ENCODE results near the gene GAB2. TPM values are rescaled to one million over a fixed set of nuclear protein-coding genes. Genes with fewer than 3 reads are reported as not detected.

GAB2 gene
- total RNA-seq, 2 experiments from 2014 or later = 10.7 to 11.9 TPM

DNA sequence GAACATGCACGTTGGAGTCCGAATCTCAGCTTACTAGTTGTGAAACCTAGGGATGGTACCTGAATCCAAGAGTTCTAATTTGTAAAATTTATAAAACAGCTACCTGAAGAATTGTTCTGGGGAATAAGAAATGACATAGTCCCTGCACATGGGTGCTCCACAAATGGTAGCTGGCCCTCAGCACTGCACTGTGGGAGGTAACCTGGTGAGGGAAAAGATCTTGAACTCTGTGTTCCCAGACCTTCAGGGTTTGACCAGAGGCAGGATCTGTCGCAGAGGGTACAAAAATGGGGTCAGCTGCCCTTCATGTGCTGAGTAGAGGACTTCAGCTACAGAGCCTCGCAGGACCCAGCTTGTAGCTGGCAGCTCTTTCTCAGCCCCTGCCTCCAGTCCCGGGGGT, 155.4 kb downstream of the GAB2 start:
- Mint-ChIP-seq H3K27ac (no peak overlapping the region), H3K36me3 (ENCODE audit: low read depth) (no peaks in the 10 kb centered on the region), H3K9me3 (no peaks in the 10 kb centered on the region), H3K27me3 (no peaks in the 10 kb centered on the region), H3K4me3 (no peak overlapping the region), H3K4me1 (ENCODE audit: low read depth) (no peaks in the 10 kb centered on the region)
- H3K4me3 ChIP-seq (ENCODE audit: low read length) = no peak overlapping the region
- ATAC-seq (ENCODE audit: poor library complexity) (no peak), DNase-seq (no peak)
- ChIA-PET CTCF (interaction anchor here (2.2 kb wide), 1 partner anchor 12 kb away, joined by 6 read pairs; no protein-coding TSS in a partner anchor), POLR2A (no interaction called here)
- TF ChIP-seq, protein P1, sequence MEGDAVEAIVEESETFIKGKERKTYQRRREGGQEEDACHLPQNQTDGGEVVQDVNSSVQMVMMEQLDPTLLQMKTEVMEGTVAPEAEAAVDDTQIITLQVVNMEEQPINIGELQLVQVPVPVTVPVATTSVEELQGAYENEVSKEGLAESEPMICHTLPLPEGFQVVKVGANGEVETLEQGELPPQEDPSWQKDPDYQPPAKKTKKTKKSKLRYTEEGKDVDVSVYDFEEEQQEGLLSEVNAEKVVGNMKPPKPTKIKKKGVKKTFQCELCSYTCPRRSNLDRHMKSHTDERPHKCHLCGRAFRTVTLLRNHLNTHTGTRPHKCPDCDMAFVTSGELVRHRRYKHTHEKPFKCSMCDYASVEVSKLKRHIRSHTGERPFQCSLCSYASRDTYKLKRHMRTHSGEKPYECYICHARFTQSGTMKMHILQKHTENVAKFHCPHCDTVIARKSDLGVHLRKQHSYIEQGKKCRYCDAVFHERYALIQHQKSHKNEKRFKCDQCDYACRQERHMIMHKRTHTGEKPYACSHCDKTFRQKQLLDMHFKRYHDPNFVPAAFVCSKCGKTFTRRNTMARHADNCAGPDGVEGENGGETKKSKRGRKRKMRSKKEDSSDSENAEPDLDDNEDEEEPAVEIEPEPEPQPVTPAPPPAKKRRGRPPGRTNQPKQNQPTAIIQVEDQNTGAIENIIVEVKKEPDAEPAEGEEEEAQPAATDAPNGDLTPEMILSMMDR (IDR thresholded peaks at IDR 0.05) = no peak
- no peaks in the 10 kb centered on the region for H3K9me3 ChIP-seq (ENCODE audit: control insufficient read depth in 1 of 2, insufficient read depth in 1 of 2, low read length in 2 of 2)
- no peaks in the 10 kb centered on the region for H3K4me1 ChIP-seq (ENCODE audit: insufficient read depth, low read length)
- no peak overlapping the region for H3K27ac ChIP-seq (ENCODE audit: low read depth in 1 of 2, low read length in 2 of 2)
- H3K27me3 ChIP-seq (ENCODE audit: control insufficient read depth in 1 of 2, insufficient read depth in 2 of 2, low read length in 2 of 2) = no peaks in the 10 kb centered on the region
- intact Hi-C loops (cut with DNase I, micrococcal nuclease) = loop anchor here in 1 of 2 experiments (5.0 kb wide), 1 partner anchor 85 kb away; no protein-coding TSS in a partner anchor
- H3K36me3 ChIP-seq (ENCODE audit: insufficient read depth, low read length) = no peaks in the 10 kb centered on the region

DNA sequence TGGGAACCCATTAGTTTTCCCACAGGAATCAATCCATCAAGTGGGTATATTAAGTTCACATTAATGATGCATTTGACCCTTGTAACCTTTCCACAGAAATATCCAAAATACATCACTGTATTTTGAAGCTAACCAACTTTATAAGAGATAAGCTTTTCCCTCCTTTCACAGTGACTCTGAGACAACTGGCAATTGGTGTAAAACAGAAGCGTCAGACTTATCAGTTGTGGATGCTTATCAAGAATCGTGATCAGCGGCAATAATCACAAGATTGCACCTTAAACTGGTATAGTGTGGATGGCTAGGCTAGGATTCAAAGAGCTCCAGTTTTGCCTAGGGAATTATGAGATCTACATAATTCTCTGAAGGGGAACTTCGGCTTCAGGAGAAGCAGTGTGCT, 155.8 kb downstream of the GAB2 start:
- Histone ChIP-seq H3K36me3 (ENCODE audit: insufficient read depth, low read length) (no peaks in the 10 kb centered on the region), H3K27ac (ENCODE audit: low read depth in 1 of 2, low read length in 2 of 2) (no peak overlapping the region), H3K4me1 (ENCODE audit: insufficient read depth, low read length) (no peaks in the 10 kb centered on the region), H3K4me3 (ENCODE audit: low read length) (no peak overlapping the region), H3K27me3 (ENCODE audit: control insufficient read depth in 1 of 2, insufficient read depth in 2 of 2, low read length in 2 of 2) (no peaks in the 10 kb centered on the region), H3K9me3 (ENCODE audit: control insufficient read depth in 1 of 2, insufficient read depth in 1 of 2, low read length in 2 of 2) (no peaks in the 10 kb centered on the region)
- no peaks in the 10 kb centered on the region for H3K27me3 Mint-ChIP-seq
- no peaks in the 10 kb centered on the region for H3K36me3 Mint-ChIP-seq (ENCODE audit: low read depth)
- intact Hi-C loops (cut with DNase I, micrococcal nuclease) = loop anchor here in 1 of 2 experiments (5.0 kb wide), 1 partner anchor 85 kb away; no protein-coding TSS in a partner anchor
- TF ChIP-seq, protein P1 (IDR thresholded peaks at IDR 0.05) = no peak
- ChIA-PET POLR2A (no interaction called here), CTCF (interaction anchor here (2.2 kb wide), 1 partner anchor 12 kb away, joined by 6 read pairs; no protein-coding TSS in a partner anchor)
- H3K27ac Mint-ChIP-seq = no peak overlapping the region
- H3K4me3 Mint-ChIP-seq = no peak overlapping the region
- no peaks in the 10 kb centered on the region for H3K9me3 Mint-ChIP-seq
- no peak for ATAC-seq (ENCODE audit: poor library complexity)
- no peak for DNase-seq
- H3K4me1 Mint-ChIP-seq (ENCODE audit: low read depth) = no peaks in the 10 kb centered on the region

DNA sequence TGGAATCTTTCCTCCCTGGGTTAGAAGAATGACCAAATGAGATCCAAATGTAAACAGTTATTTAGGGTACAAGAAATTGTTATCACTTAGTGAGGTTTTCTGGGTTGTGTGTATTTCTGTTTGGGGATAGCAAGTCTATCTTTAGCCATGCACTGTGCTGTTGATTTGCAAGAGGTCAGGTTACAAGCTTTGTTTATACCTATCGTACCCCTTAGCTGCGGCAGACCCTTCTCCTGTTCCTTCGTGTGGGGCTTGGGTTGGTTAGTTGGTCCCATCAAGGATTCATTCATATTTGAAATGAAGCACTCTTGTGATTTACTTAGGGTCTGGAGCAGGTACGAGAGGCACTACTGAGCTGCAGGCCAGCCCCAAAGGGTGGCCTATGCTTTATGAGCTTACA, 156.3 kb downstream of the GAB2 start:
- Mint-ChIP-seq H3K4me1 (ENCODE audit: low read depth) (no peaks in the 10 kb centered on the region), H3K4me3 (no peak overlapping the region), H3K27ac (no peak overlapping the region), H3K27me3 (no peaks in the 10 kb centered on the region), H3K36me3 (ENCODE audit: low read depth) (no peaks in the 10 kb centered on the region), H3K9me3 (no peaks in the 10 kb centered on the region)
- intact Hi-C loops (cut with DNase I, micrococcal nuclease) = loop anchor here in 1 of 2 experiments (5.0 kb wide), 1 partner anchor 86 kb away; no protein-coding TSS in a partner anchor
- POLR2A ChIA-PET = no interaction called here
- Histone ChIP-seq H3K27me3 (ENCODE audit: control insufficient read depth in 1 of 2, insufficient read depth in 2 of 2, low read length in 2 of 2) (no peaks in the 10 kb centered on the region), H3K4me1 (ENCODE audit: insufficient read depth, low read length) (no peaks in the 10 kb centered on the region), H3K36me3 (ENCODE audit: insufficient read depth, low read length) (no peaks in the 10 kb centered on the region), H3K4me3 (ENCODE audit: low read length) (no peak overlapping the region), H3K9me3 (ENCODE audit: control insufficient read depth in 1 of 2, insufficient read depth in 1 of 2, low read length in 2 of 2) (no peaks in the 10 kb centered on the region), H3K27ac (ENCODE audit: low read depth in 1 of 2, low read length in 2 of 2) (no peak overlapping the region)
- no peak for DNase-seq
- TF ChIP-seq, protein P1 (IDR thresholded peaks at IDR 0.05) = no peak
- ATAC-seq (ENCODE audit: poor library complexity) = no peak
- CTCF ChIA-PET = no interaction called here

Measured in CD4-positive, alpha-beta T cell (primary cell).